Breast epithelium (tissue), 4 donors: Measurements from ENCODE around the gene ZNF274. TPM values are rescaled to one million over a fixed set of nuclear protein-coding genes. Genes with fewer than 3 reads are reported as not detected.
"Not testable (repeated sequence)": the region's sequence is repeated elsewhere in the genome, so short reads cannot be mapped to it uniquely, and the experiment has no call there.

Experiments used
- DNase-seq, 2 donors: peaks; one replicate each; pipeline ENCODE4 v3.0.0-alpha.2; 2019; ENCODE audit warnings: low spot score in 2 of 2
- H3K27ac ChIP-seq, 2 donors: fragments of 200-600 bp; sonication (generic) in 1 of 2; one replicate each; pipeline ENCODE4 v1.5.1; 2016 to 2019; ENCODE audit warnings: mild to moderate bottlenecking in 1 of 2
- H3K27me3 ChIP-seq, 2 donors: fragments of 200-600 bp; sonication (generic) in 1 of 2; one replicate each; pipeline versions ENCODE4 v1.5.1 to v1.6.0; 2017 to 2019; ENCODE audit warnings: control low read depth in 1 of 2, mild to moderate bottlenecking in 1 of 2
- H3K36me3 ChIP-seq: fragments of 200-600 bp; one replicate; pipeline ENCODE4 v1.5.1; 2019
- H3K4me1 ChIP-seq, 2 donors: fragments of 200-600 bp; sonication (generic); one replicate each; pipeline ENCODE4 v1.5.1; 2016 to 2019; ENCODE audit warnings: control low read depth in 1 of 2
- H3K4me3 ChIP-seq, 3 donors: fragments of 200-600 bp; sonication (generic); 1 replicate in 2 of 3; 2 replicates in 1 of 3; pipeline ENCODE4 v1.5.1; 2016 to 2019; ENCODE audit warnings: mild to moderate bottlenecking in 3 of 3, moderate library complexity in 2 of 3
- H3K9me3 ChIP-seq, 2 donors: fragments of 200-600 bp; sonication (generic) in 1 of 2; one replicate each; pipeline ENCODE4 v1.5.1; 2016 to 2019; ENCODE audit warnings: control low read depth in 1 of 2
- POLR2A ChIP-seq: fragments of 450-650 bp; IDR thresholded peaks from one replicate; pipeline ENCODE4 v1.6.1; 2016; ENCODE audit warnings: antibody characterized with exemption, mild to moderate bottlenecking, moderate library complexity
- POLR2AphosphoS5 ChIP-seq, 3 donors: sonication (generic); formaldehyde crosslinking; IDR thresholded peaks; one replicate each; pipeline ENCODE4 v1.6.1; 2017; ENCODE audit warnings: antibody characterized with exemption in 3 of 3
- intact Hi-C: fragments of 100-400 bp; cut with DNase I; formaldehyde crosslinking; loops from one replicate; pipeline ENCODE4 v1.15.1; 2023; ENCODE audit warnings: low total_unique reads
- total RNA-seq, 3 donors: library from RNA; depleted of rRNA; stranded (reverse); fragments of >200 nt; gene quantifications; one replicate each; pipeline ENCODE4 v1.1.0, GENCODE V29; 2016
- TF ChIP-seq, protein P1 (sequence below), 3 donors: fragments of 450-650 bp; IDR thresholded peaks; one replicate each; pipeline ENCODE4 v1.5.1; 2016 to 2017; ENCODE audit warnings: antibody characterized with exemption in 3 of 3, mild to moderate bottlenecking in 3 of 3, moderate library complexity in 3 of 3

The ZNF274 gene
- total RNA-seq, 3 donors from 2014 or later: 21.9 to 46.5 (median 39.0) TPM

DNA sequence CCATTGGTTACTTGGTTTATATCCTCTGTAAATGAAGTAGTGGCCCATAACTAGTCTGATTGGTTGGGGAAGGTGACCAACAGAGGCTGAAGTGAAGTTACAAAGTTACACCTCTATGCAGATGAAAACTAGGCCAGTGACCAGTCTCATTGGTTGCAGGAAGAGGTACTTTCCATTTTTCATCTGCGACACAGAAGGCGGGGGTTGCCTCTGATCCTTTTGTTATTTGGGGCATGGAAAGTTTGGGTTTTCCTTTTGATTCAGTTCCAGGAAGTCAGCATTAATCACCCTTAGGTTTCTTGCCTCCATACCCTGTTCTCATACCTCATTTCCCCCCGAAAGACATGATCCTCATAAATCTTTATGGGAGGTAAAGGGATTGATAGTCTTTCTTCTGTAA is 66.0 kb downstream of the ZNF274 start:
- Histone ChIP-seq H3K9me3 (peaks cover 100% of the 10 kb centered on the region in 2 donors), H3K27me3 (no peaks in the 10 kb centered on the region), H3K4me1 (no peaks in the 10 kb centered on the region), H3K27ac (no peak overlapping the region), H3K4me3 (no peak overlapping the region), H3K36me3 (peaks cover 56% of the 10 kb centered on the region)
- TF ChIP-seq, protein P1, sequence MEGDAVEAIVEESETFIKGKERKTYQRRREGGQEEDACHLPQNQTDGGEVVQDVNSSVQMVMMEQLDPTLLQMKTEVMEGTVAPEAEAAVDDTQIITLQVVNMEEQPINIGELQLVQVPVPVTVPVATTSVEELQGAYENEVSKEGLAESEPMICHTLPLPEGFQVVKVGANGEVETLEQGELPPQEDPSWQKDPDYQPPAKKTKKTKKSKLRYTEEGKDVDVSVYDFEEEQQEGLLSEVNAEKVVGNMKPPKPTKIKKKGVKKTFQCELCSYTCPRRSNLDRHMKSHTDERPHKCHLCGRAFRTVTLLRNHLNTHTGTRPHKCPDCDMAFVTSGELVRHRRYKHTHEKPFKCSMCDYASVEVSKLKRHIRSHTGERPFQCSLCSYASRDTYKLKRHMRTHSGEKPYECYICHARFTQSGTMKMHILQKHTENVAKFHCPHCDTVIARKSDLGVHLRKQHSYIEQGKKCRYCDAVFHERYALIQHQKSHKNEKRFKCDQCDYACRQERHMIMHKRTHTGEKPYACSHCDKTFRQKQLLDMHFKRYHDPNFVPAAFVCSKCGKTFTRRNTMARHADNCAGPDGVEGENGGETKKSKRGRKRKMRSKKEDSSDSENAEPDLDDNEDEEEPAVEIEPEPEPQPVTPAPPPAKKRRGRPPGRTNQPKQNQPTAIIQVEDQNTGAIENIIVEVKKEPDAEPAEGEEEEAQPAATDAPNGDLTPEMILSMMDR (IDR thresholded peaks at IDR 0.05): no peak
- no peak for TF ChIP-seq POLR2AphosphoS5 (IDR thresholded peaks at IDR 0.05)
- TF ChIP-seq POLR2A: no peak
- no peak for DNase-seq
- intact Hi-C loops: no loop called here

DNA sequence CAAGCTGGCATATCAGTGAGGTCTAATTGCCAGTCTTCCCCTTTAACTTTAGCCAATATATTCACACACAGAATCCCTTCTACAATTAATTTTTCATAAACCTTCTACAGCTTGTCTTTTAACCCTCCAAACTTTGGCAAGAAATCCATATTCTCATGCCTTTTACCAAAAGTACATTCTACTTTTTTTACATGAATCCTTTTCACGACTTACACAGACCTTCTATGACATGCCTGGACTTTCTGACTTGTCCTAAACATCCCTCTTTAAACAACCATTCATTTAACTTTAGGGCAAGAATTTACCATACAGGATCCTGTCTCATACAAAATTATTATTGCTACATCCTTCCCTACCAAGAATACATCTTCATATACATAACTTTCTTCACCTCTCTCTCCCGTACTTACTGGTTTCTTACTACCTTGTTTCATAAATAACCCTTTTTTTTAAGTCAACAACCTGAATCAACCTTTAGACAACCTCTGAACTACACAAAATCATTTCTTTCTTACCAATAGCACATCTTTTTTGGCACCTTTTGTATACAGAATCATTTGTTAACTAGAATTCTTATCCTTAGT is 69.3 kb downstream of the ZNF274 start:
- DNase-seq: no peak
- Histone ChIP-seq H3K9me3 (peaks cover 100% of the 10 kb centered on the region in 2 donors), H3K4me1 (no peaks in the 10 kb centered on the region), H3K4me3 (no peak overlapping the region), H3K36me3 (peaks cover 34% of the 10 kb centered on the region), H3K27me3 (no peaks in the 10 kb centered on the region), H3K27ac (no peak overlapping the region)
- TF ChIP-seq, protein P1 (IDR thresholded peaks at IDR 0.05): no peak
- no peak for TF ChIP-seq POLR2A
- intact Hi-C loops: no loop called here

DNA sequence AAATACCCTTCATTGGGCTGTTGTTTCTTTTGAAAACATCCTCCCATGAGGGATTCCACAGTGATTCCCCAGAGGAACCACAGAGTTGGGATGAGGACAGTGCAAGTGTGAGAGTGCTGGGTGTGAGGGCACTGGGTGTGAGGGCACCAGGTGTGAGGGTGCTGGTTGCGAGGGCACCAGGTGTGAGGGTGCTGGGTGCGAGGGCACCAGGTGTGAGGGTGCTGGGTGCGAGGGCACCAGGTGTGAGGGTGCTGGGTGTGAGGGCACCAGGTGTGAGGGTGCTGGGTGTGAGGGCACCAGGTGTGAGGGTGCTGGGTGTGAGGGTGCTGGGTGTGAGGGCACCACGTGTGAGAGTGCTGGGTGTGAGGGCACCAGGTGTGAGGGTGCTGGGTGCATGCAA is 75.4 kb downstream of the ZNF274 start:
- DNase-seq, H3K27ac ChIP-seq, H3K4me1 ChIP-seq, intact Hi-C loops, H3K27me3 ChIP-seq: not testable (repeated sequence)
- Histone ChIP-seq H3K4me3 (peak overlapping the region in 1 of 3 donors; percentile 20), H3K9me3 (peaks cover 100% of the 10 kb centered on the region in 2 donors), H3K36me3 (peaks cover 34% of the 10 kb centered on the region)

GRCh38 chr19:58261600-58261967 is 78.7 kb downstream of the ZNF274 start:
- intact Hi-C loops: no loop called here
- Histone ChIP-seq H3K4me1 (no peaks in the 10 kb centered on the region), H3K27me3 (no peaks in the 10 kb centered on the region), H3K27ac (no peak overlapping the region), H3K9me3 (peaks cover 100% of the 10 kb centered on the region in 2 donors), H3K36me3 (peaks cover 28% of the 10 kb centered on the region), H3K4me3 (peak overlapping the region in 1 of 3 donors; percentile 27)
- DNase-seq: no peak
- TF ChIP-seq POLR2AphosphoS5 (IDR thresholded peaks at IDR 0.05) (no peak), POLR2A (no peak)
- TF ChIP-seq, protein P1 (IDR thresholded peaks at IDR 0.05): no peak

DNA sequence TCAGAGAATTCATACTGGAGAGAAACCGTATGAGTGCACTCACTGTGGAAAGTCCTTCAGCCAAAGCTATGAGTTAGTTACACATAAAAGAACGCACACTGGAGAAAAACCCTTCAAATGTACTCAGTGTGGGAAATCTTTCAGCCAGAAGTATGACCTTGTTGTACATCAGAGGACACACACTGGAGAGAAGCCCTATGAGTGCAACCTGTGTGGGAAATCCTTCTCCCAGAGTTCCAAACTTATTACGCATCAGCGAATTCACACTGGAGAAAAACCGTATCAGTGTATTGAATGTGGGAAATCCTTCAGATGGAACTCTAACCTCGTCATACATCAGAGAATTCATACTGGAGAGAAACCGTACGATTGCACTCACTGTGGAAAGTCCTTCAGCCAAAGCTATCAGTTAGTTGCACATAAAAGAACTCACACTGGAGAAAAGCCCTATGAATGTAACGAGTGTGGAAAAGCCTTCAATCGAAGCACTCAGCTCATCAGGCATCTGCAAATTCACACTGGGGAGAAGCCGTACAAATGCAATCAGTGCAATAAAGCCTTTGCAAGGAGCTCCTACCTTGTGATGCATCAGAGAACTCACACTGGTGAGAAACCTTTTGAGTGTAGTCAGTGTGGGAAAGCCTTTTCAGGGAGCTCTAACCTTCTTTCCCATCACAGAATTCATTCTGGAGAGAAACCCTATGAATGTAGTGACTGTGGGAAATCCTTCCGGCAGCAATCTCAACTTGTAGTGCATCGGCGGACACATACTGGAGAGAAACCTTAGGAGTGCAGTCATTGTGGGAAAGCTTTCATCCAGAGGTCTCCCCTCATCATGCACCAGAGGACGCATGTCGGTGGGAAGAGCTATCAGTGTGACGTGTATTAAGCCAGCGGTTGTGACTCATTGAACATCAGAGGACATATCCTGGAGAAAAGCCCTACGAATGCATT is 79.4 kb downstream of the ZNF274 start:
- Histone ChIP-seq H3K27me3 (no peaks in the 10 kb centered on the region), H3K36me3 (peaks cover 26% of the 10 kb centered on the region), H3K4me3 (peak overlapping the region in 1 of 3 donors; percentile 27), H3K9me3 (peaks cover 100% of the 10 kb centered on the region in 2 donors), H3K27ac (no peak overlapping the region), H3K4me1 (no peaks in the 10 kb centered on the region)
- intact Hi-C loops: no loop called here
- TF ChIP-seq, protein P1 (IDR thresholded peaks at IDR 0.05): no peak
- TF ChIP-seq POLR2A (no peak), POLR2AphosphoS5 (IDR thresholded peaks at IDR 0.05) (no peak)
- DNase-seq: no peak
